NT2/D1 (cell line): ENCODE results near the gene GDE1.

Source experiments
- YY1 ChIP-seq: IDR thresholded peaks from 2 replicates; pipeline ENCODE4 v1.6.1; 2011; ENCODE audit not compliant: insufficient read length, insufficient read depth
- ZNF274 ChIP-seq: IDR thresholded peaks from 2 replicates; pipeline ENCODE4 v1.6.1; 2011; ENCODE audit warnings: mild to moderate bottlenecking, low read depth, low read length

GRCh38 chr16:19499481-19499880 is 22.4 kb downstream of the GDE1 start:
- TF ChIP-seq ZNF274 = no peak
- TF ChIP-seq YY1 = no peak
